ENCODE results near the gene EXOC6.

EXOC6 gene

DNA sequence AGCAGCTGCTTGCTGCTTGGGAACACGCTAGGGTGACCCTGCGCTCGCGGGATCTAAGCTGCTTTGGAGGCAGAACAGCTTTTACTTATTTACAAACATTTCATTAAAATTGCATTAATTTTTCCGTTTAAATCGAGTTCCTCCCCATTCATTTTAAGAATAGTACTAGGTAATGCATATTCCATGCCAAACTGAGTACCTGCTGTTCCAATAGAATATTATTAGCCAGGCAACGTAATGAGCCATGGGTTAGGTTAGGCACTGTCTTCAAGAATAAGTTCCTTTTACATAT lies 860 bp downstream of the EXOC6 start:
- DNase-seq (ENCODE audit: low spot score) = no peak
- TF ChIP-seq, protein P1, sequence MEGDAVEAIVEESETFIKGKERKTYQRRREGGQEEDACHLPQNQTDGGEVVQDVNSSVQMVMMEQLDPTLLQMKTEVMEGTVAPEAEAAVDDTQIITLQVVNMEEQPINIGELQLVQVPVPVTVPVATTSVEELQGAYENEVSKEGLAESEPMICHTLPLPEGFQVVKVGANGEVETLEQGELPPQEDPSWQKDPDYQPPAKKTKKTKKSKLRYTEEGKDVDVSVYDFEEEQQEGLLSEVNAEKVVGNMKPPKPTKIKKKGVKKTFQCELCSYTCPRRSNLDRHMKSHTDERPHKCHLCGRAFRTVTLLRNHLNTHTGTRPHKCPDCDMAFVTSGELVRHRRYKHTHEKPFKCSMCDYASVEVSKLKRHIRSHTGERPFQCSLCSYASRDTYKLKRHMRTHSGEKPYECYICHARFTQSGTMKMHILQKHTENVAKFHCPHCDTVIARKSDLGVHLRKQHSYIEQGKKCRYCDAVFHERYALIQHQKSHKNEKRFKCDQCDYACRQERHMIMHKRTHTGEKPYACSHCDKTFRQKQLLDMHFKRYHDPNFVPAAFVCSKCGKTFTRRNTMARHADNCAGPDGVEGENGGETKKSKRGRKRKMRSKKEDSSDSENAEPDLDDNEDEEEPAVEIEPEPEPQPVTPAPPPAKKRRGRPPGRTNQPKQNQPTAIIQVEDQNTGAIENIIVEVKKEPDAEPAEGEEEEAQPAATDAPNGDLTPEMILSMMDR (conservative IDR thresholded peaks at IDR 0.05; ENCODE audit: low read depth) = no peak
- no peak overlapping the region for H3K27ac ChIP-seq
- ChIA-PET CTCF (interaction anchor here (0.5 to 0.9 kb wide), 2 partner anchors 12 to 15 kb away, joined by 3 to 7 read pairs; no protein-coding TSS in a partner anchor), POLR2A (ENCODE audit: low non-redundant PET) (no interaction called here)

DNA sequence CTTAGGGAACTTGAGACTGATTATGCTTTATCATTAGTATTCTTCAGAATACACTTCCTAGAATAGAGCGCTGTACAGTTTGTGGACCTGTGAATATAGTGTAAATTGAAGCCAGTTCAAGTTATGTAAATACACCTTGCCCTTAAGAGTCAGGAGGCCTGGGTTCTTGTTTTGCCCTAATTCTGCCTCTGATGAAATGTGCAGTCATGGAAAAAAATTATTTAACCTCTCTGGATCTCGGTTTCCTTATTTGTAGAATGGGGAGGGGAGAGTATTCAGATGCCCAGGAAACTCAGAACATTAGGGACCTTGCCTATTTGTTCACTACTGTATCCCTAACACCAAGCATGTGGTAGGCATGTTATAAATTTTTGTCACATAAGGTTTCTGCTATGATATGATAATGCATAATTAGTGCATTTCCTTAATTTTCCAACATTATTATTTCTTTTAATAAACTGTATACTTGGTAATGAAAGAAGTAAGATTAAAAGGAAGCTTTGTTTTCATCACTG lies 1.3 kb downstream of the EXOC6 start:
- CTCF ChIA-PET = interaction anchor here (0.5 kb wide), 1 partner anchor 14 kb away, joined by 7 read pairs; no protein-coding TSS in a partner anchor
- POLR2A ChIA-PET (ENCODE audit: low non-redundant PET) = no interaction called here
- H3K27ac ChIP-seq = no peak overlapping the region

DNA sequence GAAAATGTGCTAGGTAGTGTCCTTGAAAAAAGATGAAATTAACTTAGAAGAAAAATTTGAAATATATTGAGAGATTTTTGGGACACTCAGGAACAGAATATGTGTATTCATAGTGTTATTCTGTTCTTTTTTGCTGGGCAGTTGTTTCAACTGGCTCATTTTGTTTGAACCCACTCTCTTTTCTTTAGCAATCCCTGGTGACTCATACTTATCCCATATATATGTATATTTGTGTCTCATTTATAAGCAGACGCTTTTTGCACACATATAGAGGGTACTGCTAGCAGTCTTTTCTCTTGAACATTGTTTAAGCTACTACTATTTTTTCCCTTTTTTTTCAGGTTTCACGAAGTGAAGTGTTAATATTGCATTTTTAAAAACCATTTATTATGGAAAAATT lies 1.9 kb downstream of the EXOC6 start:
- DNase-seq (ENCODE audit: low spot score) = no peak

More for the DNA sequence above, 1.3 kb downstream of the EXOC6 start:
- TF ChIP-seq, protein P1 (conservative IDR thresholded peaks at IDR 0.05; ENCODE audit: low read depth) = no peak
- DNase-seq (ENCODE audit: low spot score) = no peak

DNA sequence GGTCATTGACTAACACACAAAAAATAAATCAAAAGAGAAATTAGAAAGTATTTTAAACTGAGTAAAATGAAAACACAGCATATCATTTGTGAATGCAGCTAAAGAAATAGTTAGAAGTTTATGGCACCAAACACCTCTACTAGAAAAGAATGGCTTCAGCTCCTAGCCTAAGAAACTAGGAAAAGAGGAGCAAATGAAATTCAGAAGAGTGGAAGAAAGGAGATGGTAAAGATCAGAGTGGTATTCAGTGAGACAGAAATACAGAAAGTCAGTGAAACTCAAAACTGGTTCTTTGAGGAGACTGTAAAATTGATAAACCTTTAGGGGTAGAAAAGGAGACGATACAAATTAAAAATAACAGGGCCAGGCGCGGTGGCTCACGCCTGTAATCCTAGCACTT lies 2.7 kb downstream of the EXOC6 start:
- CTCF ChIA-PET = interaction anchor here (2.7 kb wide), 1 partner anchor 8 kb away, joined by 13 read pairs; no protein-coding TSS in a partner anchor
- POLR2A ChIA-PET (ENCODE audit: low non-redundant PET) = no interaction called here
- DNase-seq (ENCODE audit: low spot score) = no peak
- TF ChIP-seq, protein P1 (conservative IDR thresholded peaks at IDR 0.05; ENCODE audit: low read depth) = no peak
- H3K27ac ChIP-seq = no peak overlapping the region

More for the DNA sequence above, 1.9 kb downstream of the EXOC6 start:
- POLR2A ChIA-PET (ENCODE audit: low non-redundant PET) = no interaction called here
- no peak overlapping the region for H3K27ac ChIP-seq
- TF ChIP-seq, protein P1 (conservative IDR thresholded peaks at IDR 0.05; ENCODE audit: low read depth) = no peak
- CTCF ChIA-PET = no interaction called here

DNA sequence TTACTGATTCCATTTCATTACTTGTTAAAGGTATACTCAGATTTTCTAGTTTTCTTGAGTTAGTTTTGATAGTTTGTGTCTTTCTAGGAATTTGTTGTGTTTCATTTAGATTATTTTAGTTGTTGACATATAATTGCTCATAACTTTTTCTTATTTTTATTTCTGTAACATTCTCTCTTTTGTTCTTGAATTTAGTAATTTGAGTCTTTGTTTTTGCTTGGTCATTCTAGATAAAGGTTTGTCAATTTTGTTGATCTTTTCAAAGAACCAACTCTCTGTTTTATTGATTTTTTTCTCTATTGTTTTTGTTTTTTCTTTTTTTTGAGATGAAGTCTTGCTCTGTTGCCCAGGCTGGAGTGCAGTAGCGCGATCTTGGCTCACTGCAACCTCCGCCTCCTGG lies 7.2 kb downstream of the EXOC6 start:
- CTCF ChIA-PET = interaction anchor here (1.1 to 1.5 kb wide), 3 partner anchors 7 to 16 kb away, joined by 3 to 4 read pairs (median 3); partner anchors contain the start of gene EXOC6
- H3K27ac ChIP-seq = no peak overlapping the region
- POLR2A ChIA-PET (ENCODE audit: low non-redundant PET) = no interaction called here
- TF ChIP-seq, protein P1 (conservative IDR thresholded peaks at IDR 0.05; ENCODE audit: low read depth) = no peak
- DNase-seq (ENCODE audit: low spot score) = no peak

DNA sequence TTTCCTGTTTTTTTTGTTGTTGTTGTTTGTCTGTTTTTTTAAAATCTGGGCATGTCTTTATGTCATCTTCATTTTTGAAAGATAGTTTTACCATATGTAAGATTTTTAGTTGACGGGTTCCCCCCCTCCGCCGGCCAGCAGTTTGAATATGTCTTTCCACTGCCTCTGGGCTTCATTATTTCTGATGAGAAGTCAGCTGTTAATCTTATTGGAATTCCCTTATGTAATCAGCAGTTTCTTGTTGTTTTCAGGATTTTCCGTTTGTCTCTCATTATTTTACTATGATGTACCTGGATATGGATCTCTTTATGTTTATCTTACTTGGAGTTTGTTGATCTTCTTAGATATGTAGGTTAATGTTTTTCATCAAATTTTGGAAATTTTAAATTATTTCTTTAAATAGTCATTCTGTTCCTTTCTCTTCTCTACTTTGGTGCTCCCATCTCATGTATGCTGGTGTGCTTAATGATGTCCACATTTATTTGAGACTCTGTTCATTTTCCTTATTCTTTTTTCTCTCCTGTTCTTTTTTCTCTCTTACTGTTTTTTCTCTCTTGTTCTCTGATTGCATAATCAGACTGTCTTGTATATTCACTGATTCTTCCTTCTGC lies 9.7 kb downstream of the EXOC6 start:
- TF ChIP-seq, protein P1 (conservative IDR thresholded peaks at IDR 0.05; ENCODE audit: low read depth) = no peak
- DNase-seq (ENCODE audit: low spot score) = no peak
- H3K27ac ChIP-seq = no peak overlapping the region
- ChIA-PET POLR2A (ENCODE audit: low non-redundant PET) (no interaction called here), CTCF (no interaction called here)

Data from RWPE1 (cell line).